HCT116 (cell line): ENCODE results near the gene SLC35C1. TPM values are rescaled to one million over a fixed set of nuclear protein-coding genes. Genes with fewer than 3 reads are reported as not detected.

Experiments
- ATAC-seq: fragments of 200-7000 bp; cut with Tn5 transposase; 2 replicates; pipeline ENCODE4 v1.9.1; 2020; ENCODE audit warnings: mild to moderate bottlenecking, moderate library complexity
- BruUV-seq: library from RNA; stranded (reverse); fragments of 400-500 nt; replicated peaks from 2 replicates; lab custom pipeline; 2021; lab: Mats Ljungman, UMichigan
- CTCF ChIA-PET: fragments of 300-600 bp; sonication (Branson Sonifier 250); formaldehyde crosslinking; loops from one replicate; lab custom pipeline; 2021; ENCODE audit warnings: antibody characterized with exemption; lab: Charles Lee
- POLR2A ChIA-PET: fragments of 300-600, 350-600 bp; sonication (Branson Sonifier 250); formaldehyde crosslinking; loops from one replicate; lab custom pipeline; 2021; ENCODE audit warnings: antibody characterized with exemption; lab: Charles Lee
- RAD21 ChIA-PET, 2 experiments: fragments of 300-600 bp; sonication (Branson Sonifier 250); formaldehyde crosslinking; loops; one replicate each; lab custom pipeline; 2023; ENCODE audit warnings: low total read pairs in 2 of 2; ENCODE audit not compliant: uncharacterized antibody in 2 of 2, unreplicated experiment in 2 of 2, low non-redundant PET in 1 of 2; lab: Charles Lee
- DNase-seq: peaks from one replicate; pipeline ENCODE4 v3.0.0-alpha.2; 2010; ENCODE audit warnings: low read depth, low spot score
- H2AFZ ChIP-seq: fragments of 200-600 bp; shearing (Covaris generic), sonication (generic); 2 replicates; pipeline ENCODE4 v1.6.1; 2017; ENCODE audit warnings: low read depth, mixed run types, mixed read lengths, antibody characterized with exemption, low read length; ENCODE audit not compliant: poor library complexity, severe bottlenecking
- H3K27ac ChIP-seq: 2 replicates; pipeline ENCODE4 v1.5.1; 2012; ENCODE audit warnings: low read depth, low read length
- H3K27me3 ChIP-seq: fragments of 200-600 bp; sonication (generic); 2 replicates; pipeline ENCODE4 v1.6.1; 2016; ENCODE audit warnings: mixed run types, low read length, mixed read lengths; ENCODE audit not compliant: insufficient read depth
- H3K36me3 ChIP-seq, 2 experiments: fragments of 200-500 bp in 1 of 2; fragments of 200-600 bp in 1 of 2; sonication (Bioruptor generic) in 1 of 2; sonication (generic) in 1 of 2; 2 replicates each; pipeline versions ENCODE4 v1.5.1 to v1.6.1; 2014 to 2016; ENCODE audit warnings: low read length in 2 of 2, inconsistent platforms in 1 of 2, mixed read lengths in 1 of 2, mixed run types in 1 of 2; ENCODE audit not compliant: insufficient read depth in 2 of 2, control insufficient read depth in 1 of 2
- H3K4me1 ChIP-seq, 2 experiments: fragments of 200-600 bp in 1 of 2; sonication (generic) in 1 of 2; 2 replicates each; pipeline versions ENCODE4 v1.5.1 to v1.6.1; 2012 to 2017; ENCODE audit warnings: low read length in 2 of 2, inconsistent platforms in 1 of 2, mild to moderate bottlenecking in 1 of 2, mixed read lengths in 1 of 2, mixed run types in 1 of 2, moderate library complexity in 1 of 2; ENCODE audit not compliant: insufficient read depth in 2 of 2, control insufficient read depth in 1 of 2
- H3K4me2 ChIP-seq: fragments of 200-600 bp; sonication (generic); 2 replicates; pipeline ENCODE4 v1.6.1; 2017; ENCODE audit warnings: mixed run types, low read length, mixed read lengths
- H3K4me3 ChIP-seq, 2 experiments: fragments of 200-600 bp in 1 of 2; sonication (generic) in 1 of 2; replicated peaks in 1 of 2; 2 replicates each; pipeline ENCODE4 v1.5.1; 2011 to 2016; ENCODE audit warnings: low read length in 2 of 2, control low read depth in 1 of 2, low read depth in 1 of 2, mild to moderate bottlenecking in 1 of 2, mixed read lengths in 1 of 2, mixed run types in 1 of 2
- H3K79me2 ChIP-seq: fragments of 200-600 bp; sonication (generic); 2 replicates; pipeline ENCODE4 v1.6.1; 2017; ENCODE audit warnings: mild to moderate bottlenecking, mixed run types, low read length, moderate library complexity, mixed read lengths; ENCODE audit not compliant: insufficient read depth
- H3K9ac ChIP-seq: fragments of 200-600 bp; sonication (generic); 2 replicates; pipeline ENCODE4 v1.6.1; 2016; ENCODE audit warnings: low read length, mixed read lengths
- H3K9me2 ChIP-seq: fragments of 200-600 bp; sonication (generic), shearing (Covaris generic); 2 replicates; pipeline ENCODE4 v1.6.1; 2017; ENCODE audit warnings: mixed run types, mild to moderate bottlenecking, moderate library complexity; ENCODE audit not compliant: insufficient read depth
- H3K9me3 ChIP-seq, 2 experiments: fragments of 200-500 bp in 1 of 2; fragments of 200-600 bp in 1 of 2; sonication (Bioruptor generic) in 1 of 2; sonication (generic) in 1 of 2; 2 replicates each; pipeline ENCODE4 v1.6.1; 2014 to 2017; ENCODE audit warnings: low read length in 2 of 2, mixed read lengths in 2 of 2, inconsistent platforms in 1 of 2, low read depth in 1 of 2, mild to moderate bottlenecking in 1 of 2, mixed run types in 1 of 2, moderate library complexity in 1 of 2; ENCODE audit not compliant: control insufficient read depth in 1 of 2, insufficient read depth in 1 of 2
- H4K20me1 ChIP-seq: fragments of 200-600 bp; sonication (generic), shearing (Covaris generic); 2 replicates; pipeline ENCODE4 v1.6.1; 2017; ENCODE audit warnings: mixed run types, mild to moderate bottlenecking, moderate library complexity; ENCODE audit not compliant: insufficient read depth
- CBX3 ChIP-seq: IDR thresholded peaks from 2 replicates; pipeline ENCODE4 v1.6.1; 2012; ENCODE audit warnings: low read depth
- CEBPB ChIP-seq: IDR thresholded peaks from 2 replicates; pipeline ENCODE4 v1.6.1; 2012; ENCODE audit warnings: low read depth
- EGR1 ChIP-seq: IDR thresholded peaks from 2 replicates; pipeline ENCODE4 v1.6.1; 2012; ENCODE audit warnings: low read depth
- ELF1 ChIP-seq: IDR thresholded peaks from 2 replicates; pipeline ENCODE4 v1.6.1; 2012; ENCODE audit warnings: low read depth, borderline replicate concordance
- EZH2 ChIP-seq: fragments of 200-600 bp; sonication (generic); IDR thresholded peaks from 2 replicates; pipeline ENCODE4 v1.6.1; 2017; ENCODE audit warnings: antibody characterized with exemption, mixed run types
- EZH2phosphoT487 ChIP-seq: fragments of 200-600 bp; IDR thresholded peaks from 2 replicates; pipeline ENCODE4 v1.6.1; 2018; ENCODE audit warnings: antibody characterized with exemption, borderline replicate concordance
- FOSL1 ChIP-seq: IDR thresholded peaks from 2 replicates; pipeline ENCODE4 v1.6.1; 2012; ENCODE audit warnings: low read depth
- JUND ChIP-seq: IDR thresholded peaks from 2 replicates; pipeline ENCODE4 v1.6.1; 2012
- POLR2AphosphoS5 ChIP-seq: IDR thresholded peaks from 2 replicates; pipeline ENCODE4 v1.6.1; 2011; ENCODE audit warnings: mild to moderate bottlenecking, low read depth, low read length, moderate library complexity
- RAD21 ChIP-seq: IDR thresholded peaks from 2 replicates; pipeline ENCODE4 v1.6.1; 2012; ENCODE audit warnings: low read depth, mild to moderate bottlenecking
- SIN3A ChIP-seq: IDR thresholded peaks from 2 replicates; pipeline ENCODE4 v1.6.1; 2012; ENCODE audit warnings: low read depth
- SP1 ChIP-seq: IDR thresholded peaks from 2 replicates; pipeline ENCODE4 v1.6.1; 2012; ENCODE audit warnings: low read depth
- SRF ChIP-seq: IDR thresholded peaks from 2 replicates; pipeline ENCODE4 v1.6.1; 2012; ENCODE audit warnings: low read depth
- YY1 ChIP-seq: IDR thresholded peaks from 2 replicates; pipeline ENCODE4 v1.6.1; 2011; ENCODE audit warnings: low read length, low read depth, moderate library complexity, mild to moderate bottlenecking; ENCODE audit not compliant: insufficient replicate concordance; ENCODE audit errors: extremely low read depth
- ZFX ChIP-seq: fragments of 450-650 bp; IDR thresholded peaks from 2 replicates; pipeline ENCODE4 v1.6.1; 2017
- ZNF274 ChIP-seq: fragments of 200-500 bp; sonication (Bioruptor generic); IDR thresholded peaks from 2 replicates; pipeline ENCODE4 v1.6.1; 2014; ENCODE audit warnings: mild to moderate bottlenecking, low read depth, low read length, inconsistent platforms
- intact Hi-C: fragments of 100-400 bp; cut with micrococcal nuclease; formaldehyde crosslinking; loops from 2 replicates; pipeline ENCODE4 v1.10.0; 2022
- total RNA-seq: library from RNA; stranded (reverse); gene quantifications from one replicate; pipeline ENCODE4 v1.2.1, GENCODE V29; 2021; ENCODE audit not compliant: unreplicated experiment
- TF ChIP-seq, protein P1 (sequence below), 3 experiments: fragments of 200-600 bp in 1 of 3; sonication (generic) in 1 of 3; IDR thresholded peaks in 2 of 3; conservative IDR thresholded peaks in 1 of 3; 2 replicates each; pipeline ENCODE4 v1.5.1; 2012 to 2017; ENCODE audit warnings: low read depth in 2 of 3, low read length in 2 of 3, antibody characterized with exemption in 1 of 3, borderline replicate concordance in 1 of 3, control low read depth in 1 of 3, mild to moderate bottlenecking in 1 of 3, mixed read lengths in 1 of 3, mixed run types in 1 of 3, moderate library complexity in 1 of 3; ENCODE audit not compliant: insufficient read depth in 1 of 3
- TF ChIP-seq, protein P2 (sequence below): IDR thresholded peaks from 2 replicates; pipeline ENCODE4 v1.6.1; 2012
- TF ChIP-seq, protein P3 (sequence below): IDR thresholded peaks from 2 replicates; pipeline ENCODE4 v1.6.1; 2011; ENCODE audit warnings: mild to moderate bottlenecking, low read length, moderate library complexity; ENCODE audit not compliant: insufficient replicate concordance; ENCODE audit errors: extremely low read depth
- TF ChIP-seq, protein P4 (sequence below): IDR thresholded peaks from 2 replicates; pipeline ENCODE4 v1.6.1; 2012; ENCODE audit warnings: low read depth

Gene SLC35C1
- total RNA-seq, 1 experiment from 2014 or later: 18.2 TPM

DNA sequence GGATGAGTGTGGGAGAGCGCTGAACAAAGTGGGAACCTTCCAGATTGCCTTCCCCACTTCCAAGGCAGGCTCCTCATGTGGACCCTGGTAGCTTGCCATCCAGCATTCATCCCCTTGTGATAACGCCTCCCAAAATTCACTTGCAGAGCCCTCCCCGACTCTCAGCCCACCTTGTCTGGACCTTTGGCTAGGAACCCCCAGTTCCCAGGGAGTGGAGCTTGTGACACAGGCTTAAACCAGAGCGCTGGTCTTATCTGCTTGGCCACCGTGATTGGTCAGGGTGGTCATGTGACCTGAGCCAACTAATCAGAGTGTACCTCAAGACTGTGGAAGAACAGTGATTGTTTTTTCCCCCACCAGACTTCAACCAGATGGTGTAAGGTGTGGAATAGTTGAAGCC is 9.6 kb upstream of the SLC35C1 start:
- Histone ChIP-seq H3K9me3 (no peaks in the 10 kb centered on the region), H3K4me1 (no peaks in the 10 kb centered on the region), H2AFZ (peak overlapping the region; percentile 41), H3K36me3 (no peaks in the 10 kb centered on the region), H3K9ac (no peak overlapping the region), H3K27ac (no peak overlapping the region), H3K4me3 (no peak overlapping the region), H4K20me1 (no peaks in the 10 kb centered on the region), H3K27me3 (no peaks in the 10 kb centered on the region), H3K9me2 (no peaks in the 10 kb centered on the region; the same call in 1 of the 2 replicates), H3K79me2 (no peaks in the 10 kb centered on the region), H3K4me2 (no peak overlapping the region)
- intact Hi-C loops: no loop called here
- POLR2A ChIA-PET: no interaction called here
- DNase-seq (no peak), ATAC-seq (peak; percentile 81)
- RAD21 ChIA-PET: no interaction called here
- no TSS peak for BruUV-seq
- TF ChIP-seq EGR1 (no peak), RAD21 (no peak), ZFX (no peak), YY1 (no peak), EZH2 (no peak), FOSL1 (no peak), CEBPB (no peak), ZNF274 (no peak), POLR2AphosphoS5 (no peak), EZH2phosphoT487 (no peak), SRF (no peak), ELF1 (no peak), SIN3A (no peak), JUND (no peak), SP1 (no peak), CBX3 (no peak)
- TF ChIP-seq, protein P1, sequence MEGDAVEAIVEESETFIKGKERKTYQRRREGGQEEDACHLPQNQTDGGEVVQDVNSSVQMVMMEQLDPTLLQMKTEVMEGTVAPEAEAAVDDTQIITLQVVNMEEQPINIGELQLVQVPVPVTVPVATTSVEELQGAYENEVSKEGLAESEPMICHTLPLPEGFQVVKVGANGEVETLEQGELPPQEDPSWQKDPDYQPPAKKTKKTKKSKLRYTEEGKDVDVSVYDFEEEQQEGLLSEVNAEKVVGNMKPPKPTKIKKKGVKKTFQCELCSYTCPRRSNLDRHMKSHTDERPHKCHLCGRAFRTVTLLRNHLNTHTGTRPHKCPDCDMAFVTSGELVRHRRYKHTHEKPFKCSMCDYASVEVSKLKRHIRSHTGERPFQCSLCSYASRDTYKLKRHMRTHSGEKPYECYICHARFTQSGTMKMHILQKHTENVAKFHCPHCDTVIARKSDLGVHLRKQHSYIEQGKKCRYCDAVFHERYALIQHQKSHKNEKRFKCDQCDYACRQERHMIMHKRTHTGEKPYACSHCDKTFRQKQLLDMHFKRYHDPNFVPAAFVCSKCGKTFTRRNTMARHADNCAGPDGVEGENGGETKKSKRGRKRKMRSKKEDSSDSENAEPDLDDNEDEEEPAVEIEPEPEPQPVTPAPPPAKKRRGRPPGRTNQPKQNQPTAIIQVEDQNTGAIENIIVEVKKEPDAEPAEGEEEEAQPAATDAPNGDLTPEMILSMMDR (IDR thresholded peaks at IDR 0.05 in 2 of 3, conservative IDR thresholded peaks at IDR 0.05 in 1 of 3; ENCODE audit: borderline replicate concordance in 1 of 3, insufficient read depth in 1 of 3, low read depth in 2 of 3, low read length in 2 of 3): no peak
- TF ChIP-seq, protein P2, sequence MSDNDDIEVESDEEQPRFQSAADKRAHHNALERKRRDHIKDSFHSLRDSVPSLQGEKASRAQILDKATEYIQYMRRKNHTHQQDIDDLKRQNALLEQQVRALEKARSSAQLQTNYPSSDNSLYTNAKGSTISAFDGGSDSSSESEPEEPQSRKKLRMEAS: no peak
- TF ChIP-seq, protein P3, sequence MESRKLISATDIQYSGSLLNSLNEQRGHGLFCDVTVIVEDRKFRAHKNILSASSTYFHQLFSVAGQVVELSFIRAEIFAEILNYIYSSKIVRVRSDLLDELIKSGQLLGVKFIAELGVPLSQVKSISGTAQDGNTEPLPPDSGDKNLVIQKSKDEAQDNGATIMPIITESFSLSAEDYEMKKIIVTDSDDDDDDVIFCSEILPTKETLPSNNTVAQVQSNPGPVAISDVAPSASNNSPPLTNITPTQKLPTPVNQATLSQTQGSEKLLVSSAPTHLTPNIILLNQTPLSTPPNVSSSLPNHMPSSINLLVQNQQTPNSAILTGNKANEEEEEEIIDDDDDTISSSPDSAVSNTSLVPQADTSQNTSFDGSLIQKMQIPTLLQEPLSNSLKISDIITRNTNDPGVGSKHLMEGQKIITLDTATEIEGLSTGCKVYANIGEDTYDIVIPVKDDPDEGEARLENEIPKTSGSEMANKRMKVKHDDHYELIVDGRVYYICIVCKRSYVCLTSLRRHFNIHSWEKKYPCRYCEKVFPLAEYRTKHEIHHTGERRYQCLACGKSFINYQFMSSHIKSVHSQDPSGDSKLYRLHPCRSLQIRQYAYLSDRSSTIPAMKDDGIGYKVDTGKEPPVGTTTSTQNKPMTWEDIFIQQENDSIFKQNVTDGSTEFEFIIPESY: no peak
- TF ChIP-seq, protein P4, sequence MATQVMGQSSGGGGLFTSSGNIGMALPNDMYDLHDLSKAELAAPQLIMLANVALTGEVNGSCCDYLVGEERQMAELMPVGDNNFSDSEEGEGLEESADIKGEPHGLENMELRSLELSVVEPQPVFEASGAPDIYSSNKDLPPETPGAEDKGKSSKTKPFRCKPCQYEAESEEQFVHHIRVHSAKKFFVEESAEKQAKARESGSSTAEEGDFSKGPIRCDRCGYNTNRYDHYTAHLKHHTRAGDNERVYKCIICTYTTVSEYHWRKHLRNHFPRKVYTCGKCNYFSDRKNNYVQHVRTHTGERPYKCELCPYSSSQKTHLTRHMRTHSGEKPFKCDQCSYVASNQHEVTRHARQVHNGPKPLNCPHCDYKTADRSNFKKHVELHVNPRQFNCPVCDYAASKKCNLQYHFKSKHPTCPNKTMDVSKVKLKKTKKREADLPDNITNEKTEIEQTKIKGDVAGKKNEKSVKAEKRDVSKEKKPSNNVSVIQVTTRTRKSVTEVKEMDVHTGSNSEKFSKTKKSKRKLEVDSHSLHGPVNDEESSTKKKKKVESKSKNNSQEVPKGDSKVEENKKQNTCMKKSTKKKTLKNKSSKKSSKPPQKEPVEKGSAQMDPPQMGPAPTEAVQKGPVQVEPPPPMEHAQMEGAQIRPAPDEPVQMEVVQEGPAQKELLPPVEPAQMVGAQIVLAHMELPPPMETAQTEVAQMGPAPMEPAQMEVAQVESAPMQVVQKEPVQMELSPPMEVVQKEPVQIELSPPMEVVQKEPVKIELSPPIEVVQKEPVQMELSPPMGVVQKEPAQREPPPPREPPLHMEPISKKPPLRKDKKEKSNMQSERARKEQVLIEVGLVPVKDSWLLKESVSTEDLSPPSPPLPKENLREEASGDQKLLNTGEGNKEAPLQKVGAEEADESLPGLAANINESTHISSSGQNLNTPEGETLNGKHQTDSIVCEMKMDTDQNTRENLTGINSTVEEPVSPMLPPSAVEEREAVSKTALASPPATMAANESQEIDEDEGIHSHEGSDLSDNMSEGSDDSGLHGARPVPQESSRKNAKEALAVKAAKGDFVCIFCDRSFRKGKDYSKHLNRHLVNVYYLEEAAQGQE: no peak
- CTCF ChIA-PET: no interaction called here
